HG02840 (cell line): ENCODE measurements around the gene SPEM1.

Experiments used
- ATAC-seq: cut with Tn5 transposase; IDR thresholded peaks from one replicate; pipeline ENCODE4 v1.9.1; 2021; ENCODE audit warnings: mild to moderate bottlenecking, moderate library complexity, moderate number of reproducible peaks; ENCODE audit not compliant: unreplicated experiment, low FRiP score

SPEM1 gene

DNA sequence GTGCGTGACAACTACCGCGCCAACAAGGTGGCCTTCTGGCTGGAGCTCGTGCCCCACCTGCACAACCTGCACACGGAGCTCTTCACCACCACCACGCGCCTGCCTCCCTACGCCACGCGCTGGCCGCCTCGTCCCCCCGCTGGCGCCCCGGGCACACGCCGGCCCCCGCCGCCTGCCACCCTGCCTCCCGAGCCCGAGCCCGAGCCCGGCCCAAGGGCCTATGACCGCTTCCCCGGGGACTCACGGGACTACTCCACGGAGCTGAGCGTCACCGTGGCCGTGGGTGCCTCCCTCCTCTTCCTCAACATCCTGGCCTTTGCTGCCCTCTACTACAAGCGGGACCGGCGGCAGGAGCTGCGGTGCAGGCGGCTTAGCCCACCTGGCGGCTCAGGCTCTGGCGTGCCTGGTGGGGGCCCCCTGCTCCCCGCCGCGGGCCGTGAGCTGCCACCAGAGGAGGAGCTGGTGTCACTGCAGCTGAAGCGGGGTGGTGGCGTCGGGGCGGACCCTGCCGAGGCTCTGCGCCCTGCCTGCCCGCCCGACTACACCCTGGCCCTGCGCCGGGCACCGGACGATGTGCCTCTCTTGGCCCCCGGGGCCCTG, 3.0 kb upstream of the SPEM1 start:
- ATAC-seq, result no peak

DNA sequence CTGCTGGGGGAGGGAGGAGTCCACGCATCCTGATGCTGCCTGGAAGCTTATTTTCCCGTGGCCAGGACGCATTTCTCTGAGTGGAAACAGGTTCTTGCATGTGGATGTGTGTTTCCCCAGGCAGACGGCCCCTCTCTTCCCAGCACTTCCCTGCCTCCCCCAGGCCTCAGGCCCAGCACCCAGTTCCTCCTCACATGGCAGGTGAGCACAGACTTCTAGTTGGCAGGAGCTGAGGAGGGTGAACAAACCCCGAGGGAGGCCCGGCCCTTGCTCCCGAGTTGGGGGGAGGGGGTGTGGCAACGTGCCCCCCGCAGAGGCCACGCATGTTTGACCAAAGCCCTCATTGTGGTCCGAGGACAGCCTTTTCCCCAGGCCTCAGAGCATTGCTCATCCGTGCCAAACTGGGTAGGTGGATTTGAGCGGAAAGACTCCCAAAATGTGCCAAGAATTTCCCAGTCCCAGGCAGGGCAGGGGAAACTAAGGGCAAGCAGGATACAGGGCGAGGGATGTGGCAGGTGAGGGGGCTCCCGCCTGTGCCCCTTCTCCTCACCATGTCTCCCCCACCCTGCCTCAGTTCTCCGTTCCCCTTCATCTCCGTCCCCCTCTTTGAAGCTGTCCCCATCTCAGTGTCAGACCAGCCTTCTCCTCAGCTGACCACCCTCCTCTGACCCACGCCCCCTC, 1.5 kb upstream of the SPEM1 start:
- ATAC-seq, result no peak

GRCh38 chr17:7421186-7421585, 1.1 kb downstream of the SPEM1 start:
- no peak for ATAC-seq

- ATAC-seq, result no peak
Measured at GRCh38 chr17:7423679-7424078, 3.6 kb downstream of the SPEM1 start.

DNA sequence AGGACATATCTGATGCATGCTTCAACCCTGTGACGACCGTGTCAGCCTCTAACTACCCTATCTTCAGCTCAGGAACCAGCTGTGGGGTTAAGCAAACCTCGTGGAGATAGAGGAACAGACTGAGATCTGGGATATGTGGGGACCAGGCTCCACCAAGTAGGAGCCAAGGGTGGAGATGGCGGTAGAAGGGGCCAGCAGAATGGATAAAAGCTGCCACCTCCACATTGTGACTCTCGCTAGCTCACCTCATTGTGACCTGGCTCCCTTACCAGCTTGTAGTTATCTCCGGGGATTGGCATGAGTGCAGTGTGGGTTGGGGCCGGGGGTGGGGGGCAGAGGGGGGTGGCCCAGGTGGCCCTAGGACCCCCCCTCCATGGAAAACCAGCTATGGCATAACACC, 5.2 kb downstream of the SPEM1 start, which contains the start of gene SPEM2:
TSS of gene SPEM2 (plus strand) at position 301 of the 400 bp plus-strand sequence. CDS start at position 374, 73 bp downstream.
- ATAC-seq, result no peak

- ATAC-seq, result no peak
Measured at GRCh38 chr17:7425756-7426155, 5.6 kb downstream of the SPEM1 start.

DNA sequence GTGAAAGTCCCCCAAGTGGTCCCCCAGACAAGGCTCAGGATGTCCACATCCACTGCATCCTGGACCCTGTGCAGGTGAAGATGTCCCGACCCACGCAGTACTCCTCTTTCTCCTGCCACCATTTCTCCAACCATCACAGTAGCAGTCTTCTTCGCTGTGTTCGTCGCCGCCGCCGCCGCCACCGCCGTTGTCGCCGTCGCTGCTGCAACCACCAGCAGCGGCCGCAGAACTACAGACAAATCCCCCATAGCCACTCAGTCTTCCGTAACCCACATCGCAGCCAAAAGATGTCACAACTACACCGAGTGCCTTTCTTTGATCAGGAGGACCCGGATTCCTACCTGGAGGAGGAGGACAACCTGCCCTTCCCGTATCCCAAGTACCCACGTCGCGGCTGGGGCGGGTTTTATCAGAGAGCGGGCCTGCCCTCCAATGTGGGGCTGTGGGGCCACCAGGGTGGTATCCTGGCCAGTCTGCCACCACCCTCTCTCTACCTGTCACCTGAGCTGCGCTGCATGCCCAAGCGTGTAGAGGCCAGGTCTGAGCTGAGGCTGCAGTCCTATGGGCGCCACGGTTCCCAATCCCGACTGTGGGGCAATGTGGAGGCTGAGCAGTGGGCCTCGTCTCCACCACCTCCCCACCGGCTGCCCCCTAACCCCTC, 6.2 kb downstream of the SPEM1 start:
- no peak for ATAC-seq

DNA sequence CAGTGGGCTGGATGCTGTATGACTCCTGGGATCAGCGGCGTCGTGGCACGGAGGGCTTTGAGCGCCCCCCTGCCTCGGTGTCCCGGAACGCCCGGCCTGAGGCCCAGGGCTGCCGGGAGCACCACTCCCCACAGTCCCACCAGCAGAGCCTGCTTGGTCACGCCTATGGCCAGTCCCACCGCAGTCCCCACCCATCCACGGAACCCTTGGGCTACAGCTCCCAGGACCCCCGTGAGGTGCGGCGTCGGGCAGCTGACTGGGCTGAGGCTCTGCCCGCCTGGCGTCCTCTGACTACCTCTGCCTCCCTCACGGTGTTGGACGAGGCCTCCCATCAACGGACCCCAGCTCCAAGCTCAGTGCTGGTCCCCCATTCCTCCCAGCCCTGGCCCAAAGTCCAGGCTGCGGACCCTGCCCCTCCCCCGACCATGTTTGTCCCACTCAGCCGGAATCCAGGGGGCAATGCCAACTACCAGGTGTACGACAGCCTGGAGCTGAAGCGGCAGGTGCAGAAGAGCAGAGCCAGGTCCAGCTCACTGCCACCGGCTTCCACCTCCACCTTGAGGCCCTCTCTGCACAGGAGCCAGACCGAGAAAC, 6.9 kb downstream of the SPEM1 start:
- ATAC-seq, result no peak

DNA sequence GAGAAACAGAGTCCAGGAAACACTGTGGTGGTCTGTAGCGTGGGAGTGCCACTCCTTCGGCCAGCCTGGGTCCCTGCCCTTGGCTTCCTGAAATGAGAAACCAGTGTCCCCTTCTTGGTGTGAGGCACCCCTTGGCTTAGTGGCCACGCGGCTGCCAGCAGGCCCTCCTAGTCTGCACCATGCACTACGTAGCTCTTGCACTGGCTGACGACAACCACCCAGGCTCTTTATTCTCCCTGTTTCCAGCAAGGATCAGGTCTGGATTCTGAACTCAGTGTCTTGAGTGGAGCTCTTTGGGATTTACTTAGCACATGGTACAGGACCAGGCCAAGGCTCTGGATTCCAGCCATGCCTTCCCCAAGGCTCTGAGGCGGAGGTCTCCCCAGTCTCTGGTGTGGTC, 7.4 kb downstream of the SPEM1 start:
- ATAC-seq, result no peak

- ATAC-seq, result no peak
Measured at GRCh38 chr17:7428557-7428956, 8.4 kb downstream of the SPEM1 start, which contains the start of gene SPEM3. Gene SPEM3 (plus strand): TSS chr17:7428857. CDS start chr17:7428903, 46 bp downstream.

DNA sequence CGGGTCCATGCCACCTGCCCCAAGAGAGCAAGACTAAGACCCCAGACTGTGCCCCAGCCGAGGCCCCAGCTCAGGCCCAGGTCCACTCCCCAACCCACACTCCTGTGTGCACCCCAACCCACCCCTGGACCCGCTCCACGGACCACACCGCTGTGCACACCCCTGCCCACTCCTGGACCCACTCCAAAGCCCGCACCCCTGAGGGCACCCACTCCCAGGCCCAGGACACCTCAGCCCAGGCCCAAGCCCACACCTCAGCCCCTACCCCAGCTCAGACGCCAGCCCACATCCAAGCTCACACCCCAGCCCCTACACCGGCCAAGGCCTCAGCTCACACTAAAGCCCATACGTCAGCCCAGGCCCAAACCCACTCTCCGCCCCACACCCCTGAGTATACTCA, 9.6 kb downstream of the SPEM1 start:
- ATAC-seq, result no peak

DNA sequence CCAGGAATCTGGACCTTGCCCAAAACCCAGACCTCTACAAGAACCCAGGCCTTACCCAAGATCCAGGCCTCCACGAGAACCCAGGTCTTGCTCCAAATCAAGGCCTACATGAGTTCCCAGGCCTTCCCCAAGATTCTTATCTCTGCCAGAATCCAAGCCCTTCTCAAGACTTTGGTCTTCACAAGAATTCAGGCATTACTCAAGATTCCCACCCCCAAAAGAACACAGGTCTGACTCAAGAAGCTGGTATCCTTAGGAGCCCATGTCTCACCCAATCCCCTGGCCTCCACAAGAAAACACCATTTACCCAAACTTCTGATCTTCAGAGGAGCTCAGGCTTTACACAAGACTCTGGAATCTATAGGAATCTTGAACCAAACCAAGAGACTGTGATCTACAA, 11.1 kb downstream of the SPEM1 start:
- no peak for ATAC-seq

GRCh38 chr17:7432296-7432695, 12.2 kb downstream of the SPEM1 start:
- no peak for ATAC-seq

DNA sequence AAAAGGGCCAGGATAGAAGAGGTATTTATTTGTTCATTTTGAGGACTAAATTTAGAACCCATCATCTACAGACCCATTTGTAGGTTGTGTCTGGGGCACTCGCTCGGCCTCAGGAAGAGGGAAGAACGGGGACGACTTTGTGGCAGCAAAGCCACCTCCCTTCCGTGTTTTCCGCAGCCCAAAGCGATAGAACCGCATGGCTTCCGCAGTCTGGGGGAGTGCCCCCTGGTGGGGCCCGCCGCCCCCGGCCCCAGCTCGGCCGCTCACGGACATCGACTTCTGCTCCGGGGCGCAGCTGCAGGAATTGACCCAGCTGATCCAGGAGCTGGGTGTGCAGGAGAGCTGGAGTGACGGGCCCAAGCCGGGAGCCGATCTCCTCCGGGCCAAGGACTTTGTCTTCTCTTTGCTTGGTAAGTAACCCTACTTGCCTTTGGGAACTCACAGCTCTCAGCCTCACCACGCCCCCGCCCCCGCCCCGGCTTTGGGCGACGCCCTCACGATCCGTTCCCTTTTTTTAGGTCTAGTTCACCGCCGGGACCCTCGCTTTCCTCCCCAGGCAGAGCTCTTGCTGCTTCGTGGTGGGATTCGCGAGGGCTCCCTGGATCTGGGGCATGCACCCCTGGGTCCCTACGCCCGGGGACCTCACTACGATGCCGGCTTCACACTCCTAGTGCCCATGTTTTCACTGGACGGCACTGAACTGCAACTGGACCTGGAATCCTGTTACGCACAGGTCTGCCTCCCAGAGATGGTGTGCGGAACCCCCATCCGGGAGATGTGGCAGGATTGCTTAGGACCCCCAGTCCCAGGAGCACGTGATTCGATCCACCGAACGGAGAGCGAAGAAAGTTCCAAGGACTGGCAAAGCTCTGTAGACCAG, 15.8 kb downstream of the SPEM1 start:
- ATAC-seq, result peak; percentile 16

GRCh38 chr17:7436556-7437368, 16.6 kb downstream of the SPEM1 start:
- no peak for ATAC-seq

GRCh38 chr17:7437369-7437863, 17.3 kb downstream of the SPEM1 start:
- ATAC-seq, result no peak

DNA sequence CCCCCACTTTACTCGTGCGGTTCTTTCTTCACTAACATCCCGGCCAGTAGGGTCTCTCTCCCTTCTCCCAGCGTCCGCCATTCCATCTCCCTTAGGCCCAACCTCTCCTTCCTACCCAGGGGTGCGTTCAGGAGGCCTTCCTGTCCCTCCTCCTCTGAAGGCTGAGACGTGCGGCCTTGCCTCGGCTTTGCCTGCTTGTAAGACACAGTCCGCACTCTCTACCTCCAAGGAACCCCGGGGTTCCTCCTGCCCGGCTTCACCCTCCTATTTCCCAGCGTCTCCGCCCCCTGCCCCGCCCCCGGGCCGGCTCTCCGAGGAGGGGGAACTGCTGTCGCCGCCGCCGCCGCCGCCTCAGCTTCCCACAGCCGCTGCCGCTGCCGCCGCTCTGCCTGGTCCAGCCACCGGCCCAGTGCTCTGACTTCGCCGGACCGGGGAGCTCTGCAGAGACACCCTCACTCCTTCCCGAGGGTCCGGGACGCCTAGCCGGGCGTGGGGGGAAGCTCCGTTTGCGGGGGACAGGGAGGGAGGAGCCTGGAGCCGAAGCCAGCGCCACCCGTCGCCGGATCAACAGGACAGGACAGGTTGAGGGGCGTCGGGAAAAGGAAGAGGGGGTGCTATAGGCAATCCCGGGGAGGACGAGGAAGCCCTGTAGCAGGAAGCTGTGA, 18.0 kb downstream of the SPEM1 start:
- no peak for ATAC-seq

DNA sequence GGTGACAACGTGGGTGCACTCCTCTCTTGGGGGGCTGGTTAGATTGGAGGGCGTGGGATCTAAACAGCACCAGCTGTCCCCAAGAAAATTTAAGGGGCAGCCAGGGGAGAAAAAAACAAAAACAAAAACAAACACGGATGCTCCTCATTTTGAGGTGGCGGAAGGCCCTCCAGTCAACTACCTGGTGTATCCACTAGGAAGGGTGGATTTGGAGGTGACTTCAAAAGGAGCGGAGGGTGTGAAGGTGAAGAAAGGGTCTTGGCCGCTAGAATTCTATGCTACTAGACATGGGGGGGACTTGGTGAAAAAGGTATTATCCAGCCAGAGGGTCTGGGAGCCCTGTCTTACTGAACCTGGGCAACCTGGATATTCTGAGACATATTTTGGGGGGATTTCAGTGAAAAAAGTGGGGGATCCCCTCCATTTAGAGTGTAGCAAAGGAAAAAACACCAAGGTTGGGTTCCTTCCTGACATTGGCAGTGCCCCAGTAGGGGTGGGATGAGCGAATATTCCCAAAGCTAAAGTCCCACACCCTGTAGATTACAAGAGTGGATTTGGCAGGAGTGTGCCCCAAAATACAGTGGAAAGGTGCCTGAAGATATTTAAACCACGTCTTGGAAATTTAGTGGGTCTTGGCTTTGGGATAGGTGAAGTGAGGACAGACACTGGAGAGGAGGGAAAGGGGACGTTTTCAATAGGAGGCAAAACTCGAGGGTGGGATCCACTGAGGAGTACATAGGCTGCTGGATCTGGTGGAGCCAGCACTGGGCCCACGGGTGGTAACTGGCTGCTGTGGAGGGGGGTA, 18.7 kb downstream of the SPEM1 start:
- no peak for ATAC-seq
